ENCODE measurements around the gene CALCOCO2. TPM values are rescaled to one million over a fixed set of nuclear protein-coding genes. Genes with fewer than 3 reads are reported as not detected.

The CALCOCO2 gene
- total and polyA plus RNA-seq, 2 of the 13 experiments (the other 11 are each of a cell fraction or from before 2014, with no cell fraction given) = 72.9 to 111 TPM

DNA sequence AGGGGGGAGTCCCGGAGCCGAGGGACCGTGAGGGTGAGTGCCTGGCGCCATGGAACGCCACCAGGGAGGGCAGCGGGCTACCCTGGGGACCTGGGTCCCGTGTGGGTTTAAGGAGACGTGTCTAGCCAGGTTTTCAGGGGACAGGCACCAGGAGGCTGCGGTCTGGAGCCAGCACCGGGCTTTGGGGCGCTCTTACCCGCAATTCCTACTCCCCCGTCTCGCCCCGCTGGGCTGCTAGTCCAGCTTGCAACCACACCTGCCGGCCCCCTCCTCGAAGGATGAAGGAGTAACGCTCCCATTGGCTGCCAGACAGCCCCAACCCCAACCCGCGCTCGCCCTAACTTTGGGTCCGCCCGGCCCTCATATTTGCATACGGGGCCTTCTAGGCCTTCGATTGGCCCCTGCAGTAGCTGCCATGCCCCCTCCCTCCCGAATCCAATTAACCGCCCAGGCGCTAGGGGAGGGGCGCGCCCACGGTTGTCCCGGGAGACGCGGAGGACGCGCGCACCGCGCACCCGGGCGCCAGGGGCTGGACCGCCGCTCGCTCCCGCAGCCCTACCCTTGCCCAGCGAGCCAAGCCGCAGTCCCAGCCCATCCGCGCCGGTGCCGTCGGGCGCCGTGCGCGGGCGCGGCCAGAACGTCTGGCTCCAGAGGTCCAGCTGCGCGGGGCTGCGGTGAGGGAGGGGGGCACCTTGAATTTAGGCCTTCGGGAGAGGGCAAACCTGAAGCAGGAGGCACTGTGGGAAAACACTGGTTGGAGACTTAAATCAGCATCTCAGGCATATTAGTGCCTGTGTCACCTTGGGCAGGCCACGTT, 13.9 kb upstream of the CALCOCO2 start, which contains the start of gene TTLL6 (continued):
- TF ChIP-seq, protein P1, sequence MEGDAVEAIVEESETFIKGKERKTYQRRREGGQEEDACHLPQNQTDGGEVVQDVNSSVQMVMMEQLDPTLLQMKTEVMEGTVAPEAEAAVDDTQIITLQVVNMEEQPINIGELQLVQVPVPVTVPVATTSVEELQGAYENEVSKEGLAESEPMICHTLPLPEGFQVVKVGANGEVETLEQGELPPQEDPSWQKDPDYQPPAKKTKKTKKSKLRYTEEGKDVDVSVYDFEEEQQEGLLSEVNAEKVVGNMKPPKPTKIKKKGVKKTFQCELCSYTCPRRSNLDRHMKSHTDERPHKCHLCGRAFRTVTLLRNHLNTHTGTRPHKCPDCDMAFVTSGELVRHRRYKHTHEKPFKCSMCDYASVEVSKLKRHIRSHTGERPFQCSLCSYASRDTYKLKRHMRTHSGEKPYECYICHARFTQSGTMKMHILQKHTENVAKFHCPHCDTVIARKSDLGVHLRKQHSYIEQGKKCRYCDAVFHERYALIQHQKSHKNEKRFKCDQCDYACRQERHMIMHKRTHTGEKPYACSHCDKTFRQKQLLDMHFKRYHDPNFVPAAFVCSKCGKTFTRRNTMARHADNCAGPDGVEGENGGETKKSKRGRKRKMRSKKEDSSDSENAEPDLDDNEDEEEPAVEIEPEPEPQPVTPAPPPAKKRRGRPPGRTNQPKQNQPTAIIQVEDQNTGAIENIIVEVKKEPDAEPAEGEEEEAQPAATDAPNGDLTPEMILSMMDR (CRISPR knock-in tag; IDR thresholded peaks at IDR 0.05) = 0 out of 2 replicates have a peak, but pooled peaks have one; percentile 6
- no peak for TF ChIP-seq TOPORS (CRISPR knock-in tag; IDR thresholded peaks at IDR 0.05)
- TF ChIP-seq, protein P2, sequence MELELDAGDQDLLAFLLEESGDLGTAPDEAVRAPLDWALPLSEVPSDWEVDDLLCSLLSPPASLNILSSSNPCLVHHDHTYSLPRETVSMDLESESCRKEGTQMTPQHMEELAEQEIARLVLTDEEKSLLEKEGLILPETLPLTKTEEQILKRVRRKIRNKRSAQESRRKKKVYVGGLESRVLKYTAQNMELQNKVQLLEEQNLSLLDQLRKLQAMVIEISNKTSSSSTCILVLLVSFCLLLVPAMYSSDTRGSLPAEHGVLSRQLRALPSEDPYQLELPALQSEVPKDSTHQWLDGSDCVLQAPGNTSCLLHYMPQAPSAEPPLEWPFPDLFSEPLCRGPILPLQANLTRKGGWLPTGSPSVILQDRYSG (CRISPR knock-in tag; IDR thresholded peaks at IDR 0.05) = no peak
- TF ChIP-seq, protein P3, sequence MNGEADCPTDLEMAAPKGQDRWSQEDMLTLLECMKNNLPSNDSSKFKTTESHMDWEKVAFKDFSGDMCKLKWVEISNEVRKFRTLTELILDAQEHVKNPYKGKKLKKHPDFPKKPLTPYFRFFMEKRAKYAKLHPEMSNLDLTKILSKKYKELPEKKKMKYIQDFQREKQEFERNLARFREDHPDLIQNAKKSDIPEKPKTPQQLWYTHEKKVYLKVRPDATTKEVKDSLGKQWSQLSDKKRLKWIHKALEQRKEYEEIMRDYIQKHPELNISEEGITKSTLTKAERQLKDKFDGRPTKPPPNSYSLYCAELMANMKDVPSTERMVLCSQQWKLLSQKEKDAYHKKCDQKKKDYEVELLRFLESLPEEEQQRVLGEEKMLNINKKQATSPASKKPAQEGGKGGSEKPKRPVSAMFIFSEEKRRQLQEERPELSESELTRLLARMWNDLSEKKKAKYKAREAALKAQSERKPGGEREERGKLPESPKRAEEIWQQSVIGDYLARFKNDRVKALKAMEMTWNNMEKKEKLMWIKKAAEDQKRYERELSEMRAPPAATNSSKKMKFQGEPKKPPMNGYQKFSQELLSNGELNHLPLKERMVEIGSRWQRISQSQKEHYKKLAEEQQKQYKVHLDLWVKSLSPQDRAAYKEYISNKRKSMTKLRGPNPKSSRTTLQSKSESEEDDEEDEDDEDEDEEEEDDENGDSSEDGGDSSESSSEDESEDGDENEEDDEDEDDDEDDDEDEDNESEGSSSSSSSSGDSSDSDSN (CRISPR knock-in tag; IDR thresholded peaks at IDR 0.05) = peak; percentile 30; the same call in 1 of the 2 replicates
- TF ChIP-seq, protein P4, sequence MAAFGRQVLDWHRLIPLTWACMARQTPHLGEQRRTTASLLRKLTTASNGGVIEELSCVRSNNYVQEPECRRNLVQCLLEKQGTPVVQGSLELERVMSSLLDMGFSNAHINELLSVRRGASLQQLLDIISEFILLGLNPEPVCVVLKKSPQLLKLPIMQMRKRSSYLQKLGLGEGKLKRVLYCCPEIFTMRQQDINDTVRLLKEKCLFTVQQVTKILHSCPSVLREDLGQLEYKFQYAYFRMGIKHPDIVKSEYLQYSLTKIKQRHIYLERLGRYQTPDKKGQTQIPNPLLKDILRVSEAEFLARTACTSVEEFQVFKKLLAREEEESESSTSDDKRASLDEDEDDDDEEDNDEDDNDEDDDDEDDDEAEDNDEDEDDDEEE (CRISPR knock-in tag; IDR thresholded peaks at IDR 0.05) = peak; percentile 60
- TF ChIP-seq DNMT3B (CRISPR knock-in tag; conservative IDR thresholded peaks at IDR 0.05) = no peak
